Right lung (tissue), 5 donors: ENCODE data around the gene ZBED4. TPM values are rescaled to one million over a fixed set of nuclear protein-coding genes. Genes with fewer than 3 reads are reported as not detected.

Experiments
- DNase-seq, 2 donors: peaks; one replicate each; pipeline ENCODE4 v3.0.0-alpha.2; 2013
- polyA plus RNA-seq, 5 donors: library from polyadenylated mRNA; unstranded; fragments of 120-200 nt; gene quantifications; one replicate each; pipeline versions ENCODE4 v1.2.1 to v1.2.3, GENCODE V29; 2013; ENCODE audit warnings: inconsistent platforms in 1 of 5, low replicate concordance in 1 of 5; ENCODE audit not compliant: insufficient read length in 5 of 5, insufficient read depth in 1 of 5

Gene ZBED4
- polyA plus RNA-seq, 5 donors: 13.1 to 16.5 (median 16.4) TPM

DNA sequence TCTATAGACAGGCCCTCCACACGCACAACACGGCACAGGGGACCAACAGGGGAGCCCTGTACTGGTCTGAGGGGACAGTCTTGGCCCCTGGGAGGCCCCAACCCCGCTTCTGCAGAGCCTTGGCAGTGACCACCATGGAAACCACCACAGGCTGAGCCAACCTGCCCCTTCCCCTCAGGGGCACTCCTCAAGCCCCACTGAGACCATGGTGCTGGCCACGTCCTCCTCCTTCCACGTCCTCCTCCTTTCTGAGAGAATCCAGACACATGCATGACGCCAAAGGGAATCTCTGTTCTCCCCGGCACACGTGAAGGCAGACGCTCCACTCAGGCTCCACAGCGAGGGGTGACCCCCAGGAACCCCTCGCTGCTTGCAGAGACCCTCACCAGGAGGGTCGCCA, 28.7 kb upstream of the ZBED4 start:
- no peak for DNase-seq

DNA sequence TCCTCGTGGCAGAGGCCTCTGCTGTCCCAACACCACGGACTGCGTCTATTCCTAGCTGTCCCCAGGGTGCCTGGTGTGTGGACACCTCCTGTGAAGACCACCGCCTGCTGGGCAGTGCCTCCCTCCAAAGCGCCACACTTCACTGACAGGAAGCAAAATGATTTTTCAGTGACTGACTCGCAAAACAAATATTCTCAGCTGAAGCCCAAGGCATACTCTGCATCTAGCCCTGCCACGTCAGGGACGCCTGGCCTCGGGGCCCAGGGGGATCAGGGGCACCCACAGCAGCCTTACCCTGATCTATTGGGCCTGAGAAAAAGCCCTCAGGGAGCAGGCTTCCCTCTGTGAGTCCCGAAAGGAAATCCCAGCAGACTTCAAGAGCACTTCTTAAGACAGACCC, 28.2 kb upstream of the ZBED4 start:
- DNase-seq: no peak

GRCh38 chr22:49825944-49826602, 27.6 kb upstream of the ZBED4 start:
- DNase-seq: no peak

GRCh38 chr22:49826603-49827270, 26.9 kb upstream of the ZBED4 start:
- DNase-seq: peak in 1 of 2 donors; percentile 40

DNA sequence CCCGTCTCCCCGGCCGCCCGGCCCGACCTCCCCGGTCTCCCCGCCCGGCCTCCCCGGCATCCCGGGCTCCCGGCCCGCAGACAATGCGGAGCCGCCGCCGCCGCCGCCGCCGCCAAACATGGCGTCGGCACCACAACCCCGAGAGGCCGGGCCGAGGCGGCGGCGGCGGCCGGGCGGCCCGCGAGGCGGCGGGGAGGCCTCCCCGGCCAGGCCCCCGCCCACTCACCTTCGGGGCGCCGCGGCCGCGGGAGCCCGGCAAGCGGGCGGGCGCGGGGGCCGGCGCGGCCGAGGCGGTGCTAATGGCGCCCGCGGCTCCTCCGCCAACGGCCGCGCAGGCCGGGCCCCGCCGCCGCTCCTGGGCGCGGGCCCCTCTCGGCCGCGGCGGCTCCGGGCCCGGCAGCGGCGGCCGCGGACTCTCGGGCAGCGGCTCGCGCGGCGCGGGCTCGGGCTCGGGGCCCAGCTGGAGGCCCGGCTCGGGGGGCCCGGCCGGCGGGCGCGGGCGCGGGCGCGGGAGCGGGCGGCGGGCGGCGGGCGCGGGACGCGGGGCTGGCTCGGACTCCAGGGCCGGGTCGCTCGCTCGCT, 26.3 kb upstream of the ZBED4 start:
- no peak for DNase-seq

- peak; percentile 51 to 55 for DNase-seq
Observed at GRCh38 chr22:49827853-49828598, 25.6 kb upstream of the ZBED4 start, which contains the start of gene BRD1. Gene BRD1 (minus strand): TSS chr22:49827873. CDS start chr22:49824317, 3,556 bp downstream.

- no peak for DNase-seq
Observed at GRCh38 chr22:49828599-49828965, 25.1 kb upstream of the ZBED4 start.

DNA sequence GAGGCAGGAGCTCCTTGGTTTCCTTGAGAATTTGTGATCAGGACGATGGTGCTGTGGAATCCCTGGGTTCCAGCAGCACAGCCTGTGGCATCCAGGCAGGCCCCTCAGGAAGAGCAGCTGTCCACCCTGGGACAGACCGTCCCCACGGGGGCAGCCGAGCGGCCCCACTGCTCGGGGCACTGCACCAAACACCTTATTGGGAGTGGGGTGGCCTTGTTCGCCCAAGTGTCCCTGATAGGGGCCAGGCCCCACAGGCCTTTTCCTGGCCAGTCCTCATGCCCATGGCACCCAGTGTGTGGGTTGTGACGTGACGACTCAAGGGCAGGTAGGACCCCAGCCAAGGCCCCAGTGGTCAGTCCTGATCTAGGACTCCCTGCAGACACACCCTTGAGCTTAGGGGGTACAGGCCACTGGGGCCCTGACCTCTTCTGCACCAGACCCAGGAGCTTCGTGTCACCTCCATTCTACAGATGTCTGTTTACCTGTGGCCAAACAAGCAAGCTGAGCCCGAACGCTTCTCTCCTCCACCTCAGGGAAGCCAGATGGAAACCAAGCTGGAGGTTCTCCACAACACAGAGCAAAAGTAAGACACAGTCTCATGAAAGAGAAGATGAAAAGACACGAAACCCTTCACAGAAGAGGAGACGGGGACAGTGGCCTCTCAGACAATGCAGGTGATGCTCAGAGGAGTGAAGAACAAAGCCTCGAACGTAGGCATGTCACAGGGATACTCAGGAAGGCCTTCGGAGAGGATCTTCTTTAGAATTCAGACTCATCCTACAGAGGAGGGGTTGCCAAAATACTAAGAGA, 24.4 kb upstream of the ZBED4 start:
- DNase-seq: no peak

GRCh38 chr22:49833340-49834007, 20.2 kb upstream of the ZBED4 start:
- DNase-seq: no peak

GRCh38 chr22:49838771-49839717, 14.6 kb upstream of the ZBED4 start:
- no peak for DNase-seq

- no peak for DNase-seq
Observed at GRCh38 chr22:49845241-49845640, 8.4 kb upstream of the ZBED4 start.

GRCh38 chr22:49845666-49846459, 7.8 kb upstream of the ZBED4 start:
- DNase-seq: no peak

DNA sequence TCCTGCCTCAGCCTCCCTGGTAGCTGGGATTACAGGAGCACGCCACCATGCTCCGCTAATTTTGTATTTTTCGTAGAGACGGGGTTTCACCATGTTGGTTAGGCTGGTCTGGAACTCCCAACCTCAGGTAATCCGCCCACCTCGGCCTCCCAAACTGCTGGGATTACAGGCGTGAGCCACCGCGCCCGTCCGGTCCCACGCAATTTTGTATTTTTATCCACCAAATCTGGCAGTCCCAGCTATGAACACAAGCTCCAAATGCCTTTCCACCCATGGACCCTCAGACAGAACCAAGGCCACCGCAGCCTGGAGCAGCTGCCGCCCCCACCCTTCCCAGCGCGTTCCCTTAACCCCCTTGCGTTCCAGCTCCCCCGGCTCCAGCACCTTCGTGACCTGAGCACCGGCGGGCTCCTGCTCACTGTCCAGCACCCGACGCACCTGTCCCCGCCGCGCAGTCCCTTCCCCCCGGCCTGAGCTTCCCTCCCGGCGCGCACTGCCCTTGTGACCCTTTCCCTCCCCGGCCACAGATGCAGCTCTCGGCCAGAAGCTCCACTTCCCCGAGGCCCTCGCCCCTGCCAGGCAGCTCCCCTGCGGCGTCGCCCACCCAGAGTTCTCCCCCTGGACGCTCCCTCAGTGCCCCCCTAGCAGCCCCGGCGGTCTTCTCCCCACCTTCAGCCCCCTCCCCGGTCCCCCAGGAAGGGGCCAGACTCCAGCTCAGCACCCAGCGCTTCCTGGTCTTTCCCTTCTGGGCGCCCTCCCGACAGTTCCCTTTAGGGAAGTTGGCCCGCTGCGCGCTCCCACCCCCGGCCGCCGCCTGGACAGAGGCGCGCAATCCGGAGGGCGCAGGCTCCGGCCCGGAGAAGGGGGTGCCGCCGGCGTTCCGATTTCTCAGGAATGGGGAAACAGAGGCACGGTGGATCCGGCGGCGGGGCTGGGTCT, 5.6 kb upstream of the ZBED4 start:
- no peak for DNase-seq

DNA sequence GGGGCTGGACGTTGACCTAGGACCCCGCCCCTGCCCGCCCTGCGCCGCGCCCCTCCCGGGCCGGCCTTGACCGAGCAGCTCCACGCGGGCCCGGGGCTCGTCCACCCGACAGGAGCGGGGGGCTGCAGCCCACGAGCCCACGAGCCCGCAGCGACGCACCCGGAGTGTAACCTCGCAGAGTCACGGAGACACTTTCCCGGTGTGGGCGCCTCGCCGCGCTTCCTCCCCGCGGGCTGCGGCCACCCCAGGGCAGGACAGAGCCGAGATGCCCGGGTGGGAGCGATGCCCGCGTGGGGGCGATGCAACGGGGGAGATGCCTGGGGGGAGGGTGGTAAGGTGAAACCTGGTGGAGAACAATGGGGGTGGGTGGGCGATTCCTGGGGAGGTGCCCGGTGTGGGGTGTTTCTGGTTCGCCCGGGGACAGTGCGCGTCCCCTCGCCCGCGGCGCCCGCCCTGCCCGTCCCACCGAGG, 4.9 kb upstream of the ZBED4 start:
- DNase-seq: no peak

DNA sequence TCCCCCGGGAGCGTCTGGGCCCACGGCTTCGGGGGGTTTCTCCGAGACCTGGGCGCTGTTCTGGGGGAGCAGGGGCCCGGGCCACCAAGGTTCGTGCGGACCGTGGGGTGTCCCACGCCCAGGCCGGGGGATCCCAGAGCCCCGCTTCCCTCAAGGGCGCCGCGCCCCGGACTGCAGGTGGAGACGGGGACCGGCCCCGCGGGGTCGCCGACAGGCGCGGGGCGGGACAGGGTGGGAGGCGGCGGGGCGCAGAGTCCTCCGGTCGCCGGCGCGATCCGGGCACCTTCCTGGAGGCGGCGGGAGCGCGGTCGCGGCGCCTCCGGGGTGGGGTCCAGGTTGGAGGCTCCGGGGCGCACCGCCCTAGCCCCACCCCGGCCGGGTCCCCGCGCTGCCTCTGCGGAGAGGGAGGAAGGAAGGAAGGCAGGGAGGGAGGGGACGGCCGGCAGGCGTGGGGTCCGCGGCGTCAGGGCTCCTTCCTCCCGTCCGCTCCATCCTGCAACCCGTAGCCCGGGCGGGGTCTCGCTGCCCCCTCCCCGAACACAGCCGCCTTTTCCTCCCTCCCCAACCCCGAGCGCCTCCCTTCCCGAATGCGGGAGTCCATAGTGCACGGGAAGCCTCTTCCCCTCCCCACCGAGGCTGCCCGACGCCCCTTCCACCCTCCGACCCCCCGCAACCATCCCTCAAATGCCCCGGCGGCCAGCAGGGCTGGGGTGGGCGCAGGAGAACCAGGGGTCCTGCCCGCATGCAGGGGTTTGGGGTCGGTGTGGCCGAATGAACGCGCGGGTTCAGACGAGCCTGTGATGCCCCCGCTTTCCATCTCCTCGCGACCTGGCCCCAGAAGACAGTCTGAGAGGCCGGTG, 4.3 kb upstream of the ZBED4 start:
- DNase-seq: no peak

GRCh38 chr22:49850021-49850911, 3.4 kb upstream of the ZBED4 start:
- DNase-seq: no peak
